ENCODE measurements around the gene UBE2Z.

DNA sequence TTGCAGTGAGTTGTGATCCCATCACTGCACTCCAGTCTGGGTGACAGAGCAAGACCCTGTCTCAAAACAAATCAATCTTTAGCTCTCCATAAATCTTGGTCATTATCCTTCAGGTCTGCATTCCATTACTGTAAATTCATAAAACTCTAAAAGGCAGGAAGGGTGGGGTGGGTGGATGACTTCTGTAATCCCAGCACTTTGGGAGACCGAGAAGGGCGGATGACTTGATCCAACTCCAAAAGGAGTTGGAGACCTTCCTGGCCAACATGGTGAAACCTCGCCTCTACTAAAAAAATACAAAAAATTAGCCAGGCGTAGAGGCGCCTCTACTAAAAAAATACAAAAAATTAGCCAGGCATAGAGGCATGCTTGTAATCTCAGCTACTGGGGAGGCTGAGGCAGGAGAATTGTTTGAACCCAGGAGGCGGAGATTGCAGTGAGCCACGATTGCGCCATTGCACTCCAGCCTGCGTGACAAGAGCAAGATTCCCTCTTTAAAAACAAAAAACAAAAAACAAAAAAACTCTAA, 2.2 kb upstream of the UBE2Z start:
- TF ChIP-seq POLR2AphosphoS5 (IDR thresholded peaks at IDR 0.05; ENCODE audit: low read depth, low read length), result no peak
- TF ChIP-seq POLR2A (IDR thresholded peaks at IDR 0.05; ENCODE audit: low read depth, low read length), result no peak
- TF ChIP-seq SPI1 (IDR thresholded peaks at IDR 0.05; ENCODE audit: low read depth, low read length), result no peak
- TF ChIP-seq TAF1 (IDR thresholded peaks at IDR 0.05; ENCODE audit: low read depth, low read length), result no peak
- TF ChIP-seq PAX5 (IDR thresholded peaks at IDR 0.05; ENCODE audit: insufficient read depth, low read length, severe bottlenecking), result no peak
- TF ChIP-seq POU2F2 (IDR thresholded peaks at IDR 0.05; ENCODE audit: low read depth, low read length), result no peak
